NCI-H226 (cell line): ENCODE measurements around the gene SDR42E2.
"Not testable (repeated sequence)": the region's sequence is repeated elsewhere in the genome, so short reads cannot be mapped to it uniquely, and the experiment has no call there.

Source experiments
- DNase-seq: peaks from one replicate; pipeline ENCODE4 v3.0.0-alpha.2; 2015

The SDR42E2 gene

DNA sequence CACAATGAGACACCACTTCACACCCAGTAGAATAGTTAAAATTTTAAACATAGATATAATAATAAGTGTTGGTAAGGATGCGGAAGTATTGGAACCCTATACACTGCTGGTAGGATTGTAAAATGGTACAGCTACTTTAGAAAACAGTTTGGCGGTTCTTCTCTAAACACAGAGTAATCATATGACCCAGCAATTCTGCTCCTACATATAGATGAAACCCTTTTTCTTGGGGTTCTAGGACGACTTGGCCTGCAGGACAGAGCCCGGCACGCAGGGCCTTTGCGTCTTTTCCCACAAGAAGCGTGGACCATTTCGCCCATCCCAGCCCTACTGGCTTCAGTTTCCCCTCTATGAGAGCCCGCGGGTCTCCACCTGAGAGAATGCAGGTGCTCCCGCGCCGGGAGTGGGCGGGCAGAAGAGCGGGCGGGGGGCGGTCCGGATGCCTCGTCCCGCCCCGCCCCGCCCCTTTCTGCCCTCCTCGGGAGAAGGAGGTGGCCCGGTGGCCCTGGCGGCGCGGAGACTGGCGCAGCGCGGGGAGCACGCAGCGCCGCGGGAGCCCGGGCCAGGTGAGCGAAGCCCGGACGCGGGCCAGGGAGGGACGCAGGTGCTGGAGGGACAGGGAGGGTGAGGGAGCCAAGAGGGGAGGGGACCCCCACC lies at the start of gene SDR42E2:
TSS of gene SDR42E2 (plus strand) at position 508 of the 657 bp plus-strand sequence. CDS start 3,077 bp downstream, outside the sequence.
- no peak for DNase-seq

- no peak for DNase-seq
Measured at GRCh38 chr16:22116095-22116700, 46.1 kb upstream of the SDR42E2 start.

DNA sequence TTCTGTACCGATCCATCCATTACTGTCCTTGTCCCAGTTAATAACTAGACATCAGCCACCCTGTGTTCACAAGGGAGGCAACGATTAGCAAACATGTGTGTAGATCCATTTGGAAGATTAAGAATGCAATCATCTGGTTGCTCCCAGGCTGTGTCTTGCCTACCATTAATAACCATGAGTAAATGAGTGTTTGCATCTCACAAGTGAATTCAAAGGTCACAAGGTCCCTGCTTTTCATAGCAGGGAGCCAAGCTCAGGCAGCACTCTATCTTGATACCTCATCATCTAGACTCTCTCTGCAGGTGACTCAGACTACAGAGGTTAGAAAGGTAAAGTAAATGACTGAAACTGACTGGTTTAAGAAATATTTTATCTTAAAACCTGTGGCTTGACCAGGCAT lies 44.7 kb upstream of the SDR42E2 start:
- DNase-seq = peak; percentile 26

DNA sequence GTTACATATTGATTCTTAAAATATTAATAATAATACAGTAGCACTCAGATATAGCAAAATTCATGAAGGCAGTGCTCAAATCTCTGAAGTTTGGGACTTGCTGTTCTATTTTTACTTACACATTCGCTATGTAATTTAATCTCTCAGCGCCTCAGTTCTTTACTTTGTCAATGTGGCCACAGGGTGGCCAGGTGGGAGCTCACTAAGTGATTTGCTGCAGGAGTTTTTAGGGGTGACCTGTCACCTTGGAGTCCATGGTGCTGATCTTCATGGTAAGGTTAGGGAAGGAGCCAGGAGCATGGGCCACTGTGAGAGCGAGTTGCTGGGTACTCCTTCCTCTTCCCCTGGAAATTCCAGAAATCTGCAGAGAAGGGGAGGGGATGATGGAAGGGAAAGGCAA lies 41.9 kb upstream of the SDR42E2 start:
- DNase-seq = no peak

GRCh38 chr16:22122239-22122638 lies 40.1 kb upstream of the SDR42E2 start:
- DNase-seq = no peak

- no peak for DNase-seq
Measured at GRCh38 chr16:22123146-22123545, 39.2 kb upstream of the SDR42E2 start.

GRCh38 chr16:22123759-22124490 lies 38.4 kb upstream of the SDR42E2 start:
- no peak for DNase-seq

- DNase-seq = no peak
Measured at GRCh38 chr16:22124583-22125284, 37.6 kb upstream of the SDR42E2 start.

DNA sequence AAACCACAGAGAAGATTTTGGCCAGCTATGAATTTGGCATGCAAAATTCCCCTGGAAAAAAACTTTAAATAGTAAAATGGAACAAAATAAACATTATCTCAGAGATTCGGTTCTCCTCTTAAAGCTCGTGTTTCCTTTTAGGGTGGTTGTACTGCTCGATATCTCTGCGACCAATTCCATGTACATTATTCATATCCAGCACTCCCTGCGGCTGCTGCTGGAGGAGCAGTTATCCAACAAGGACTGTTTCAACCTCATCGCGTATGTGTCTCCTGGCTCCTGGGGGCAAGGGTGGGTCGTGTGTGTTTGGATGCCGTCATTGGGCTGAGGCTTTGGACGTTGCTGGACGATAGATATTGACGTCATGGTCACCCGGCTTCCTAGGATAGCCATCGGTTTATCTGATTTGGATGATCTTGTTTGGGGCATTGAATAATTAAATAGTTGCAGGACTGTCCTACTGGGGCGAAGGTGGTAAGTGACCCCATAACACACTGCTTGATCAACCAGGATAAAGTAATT lies 36.2 kb upstream of the SDR42E2 start:
- DNase-seq = no peak

DNA sequence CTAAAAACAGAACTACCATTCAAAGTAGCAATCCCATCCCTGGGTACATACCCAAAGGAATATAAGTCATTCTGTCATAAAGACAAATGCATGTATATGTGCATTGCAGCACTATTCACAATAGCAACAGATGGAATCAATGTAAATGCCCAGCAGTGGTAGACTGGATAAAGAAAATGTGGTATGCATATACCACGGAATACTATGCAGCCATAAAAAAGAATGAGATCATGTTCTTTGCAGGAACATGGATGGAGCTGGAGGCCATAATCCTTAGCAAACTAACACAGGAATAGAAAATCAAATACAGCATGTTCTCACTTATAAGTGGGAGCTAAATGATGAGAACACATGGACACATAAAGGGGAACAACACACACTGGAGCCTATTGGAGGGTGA lies 33.8 kb upstream of the SDR42E2 start:
- not testable (repeated sequence) for DNase-seq

DNA sequence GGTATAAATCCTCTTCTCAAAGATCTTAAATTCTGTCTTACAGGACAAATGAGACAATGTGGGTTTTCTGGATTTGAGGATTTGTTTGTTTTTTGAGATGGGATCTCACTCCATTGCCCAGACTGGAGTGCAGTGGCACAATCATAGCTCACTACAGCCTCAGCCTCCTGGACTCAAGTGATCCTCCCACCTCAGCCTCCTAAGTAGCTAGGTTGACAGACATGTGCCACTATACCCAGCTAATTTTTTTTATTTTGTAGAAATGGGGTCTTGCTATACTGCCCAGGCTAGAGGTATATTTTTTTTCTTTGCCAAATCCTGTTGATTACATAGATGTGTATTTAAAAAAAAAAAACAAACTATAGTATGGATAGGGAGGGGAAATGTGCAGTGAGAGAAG lies 31.8 kb upstream of the SDR42E2 start:
- no peak for DNase-seq

DNA sequence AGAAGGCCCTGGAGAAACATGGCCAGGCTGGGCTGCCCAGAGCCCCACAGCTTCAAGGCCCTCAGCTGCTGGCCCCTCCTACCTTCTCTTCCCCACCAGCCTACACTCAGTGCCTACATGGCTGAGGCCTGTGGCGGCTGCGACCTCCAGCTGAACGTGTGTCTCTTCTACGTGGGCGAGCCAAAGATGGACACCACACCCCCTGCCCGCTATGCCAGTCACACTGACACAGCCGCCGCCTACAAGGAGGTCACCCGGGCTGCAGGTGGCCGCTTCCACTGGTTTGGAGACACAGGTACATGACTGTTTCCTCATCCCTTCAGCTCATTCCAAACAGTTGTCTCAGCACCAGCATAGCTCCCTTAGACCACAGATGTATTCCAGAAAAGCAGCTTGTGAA lies 29.5 kb upstream of the SDR42E2 start:
- DNase-seq = no peak

DNA sequence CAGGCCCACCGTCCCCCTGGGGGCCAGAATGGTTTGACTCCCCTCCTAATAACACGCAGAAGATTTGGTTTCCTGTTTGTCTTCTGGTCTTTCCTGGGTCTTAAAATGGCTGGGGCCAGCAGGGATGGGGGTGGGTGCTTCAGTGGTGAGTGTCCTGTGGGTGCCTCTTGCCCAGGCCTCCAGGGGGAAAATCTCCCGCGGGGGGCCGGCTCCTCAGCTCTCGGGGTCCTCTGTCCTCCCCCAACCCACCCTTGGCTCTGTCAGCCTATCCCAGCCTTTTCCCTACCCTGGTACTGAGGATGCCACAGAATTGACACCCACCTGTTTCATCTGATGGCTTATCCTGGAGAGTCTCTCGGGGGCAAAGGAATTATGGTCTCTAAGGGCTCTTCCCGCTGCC lies 23.8 kb upstream of the SDR42E2 start:
- no peak for DNase-seq

DNA sequence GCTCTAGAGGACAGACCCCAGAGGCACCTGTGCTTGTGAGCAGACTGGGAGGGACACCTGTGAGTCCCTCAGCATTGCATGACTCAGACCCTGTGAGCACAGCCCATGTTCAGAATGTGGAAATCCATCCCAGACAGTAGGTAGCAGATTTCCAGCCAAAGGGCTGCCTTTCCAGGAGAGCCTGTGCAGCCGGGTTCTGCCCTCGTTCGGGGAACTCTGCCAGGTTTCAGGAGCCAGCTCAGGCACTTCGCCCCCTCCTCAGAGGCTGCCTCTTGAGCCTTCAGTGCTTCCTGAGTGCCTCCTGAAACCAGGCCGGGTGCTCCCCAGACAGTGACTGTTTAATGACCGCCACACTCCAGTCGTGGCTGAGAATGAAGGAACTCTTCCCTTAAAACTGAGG lies 23.3 kb upstream of the SDR42E2 start:
- DNase-seq = no peak

DNA sequence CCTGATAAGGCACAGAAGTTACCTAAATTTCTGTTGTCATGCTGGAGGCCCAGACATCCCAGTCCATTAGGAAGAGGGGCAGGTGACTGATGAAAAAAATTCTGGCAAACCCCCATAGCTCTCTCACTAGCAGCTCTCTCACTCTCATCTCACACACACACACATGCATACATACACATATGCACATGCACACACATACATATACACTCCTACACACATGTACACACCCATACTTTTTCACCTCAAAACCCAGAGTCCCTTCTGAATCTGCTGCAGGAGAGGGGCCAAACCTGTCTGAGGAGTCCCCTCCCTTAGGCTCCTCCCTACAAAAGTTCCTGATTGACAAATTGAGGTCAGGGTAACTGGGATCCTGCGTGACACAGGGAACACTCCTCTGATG lies 22.6 kb upstream of the SDR42E2 start:
- DNase-seq = no peak

- peak; percentile 16 for DNase-seq
Measured at GRCh38 chr16:22141767-22142166, 20.5 kb upstream of the SDR42E2 start.

GRCh38 chr16:22144520-22144919 lies 17.8 kb upstream of the SDR42E2 start:
- no peak for DNase-seq

DNA sequence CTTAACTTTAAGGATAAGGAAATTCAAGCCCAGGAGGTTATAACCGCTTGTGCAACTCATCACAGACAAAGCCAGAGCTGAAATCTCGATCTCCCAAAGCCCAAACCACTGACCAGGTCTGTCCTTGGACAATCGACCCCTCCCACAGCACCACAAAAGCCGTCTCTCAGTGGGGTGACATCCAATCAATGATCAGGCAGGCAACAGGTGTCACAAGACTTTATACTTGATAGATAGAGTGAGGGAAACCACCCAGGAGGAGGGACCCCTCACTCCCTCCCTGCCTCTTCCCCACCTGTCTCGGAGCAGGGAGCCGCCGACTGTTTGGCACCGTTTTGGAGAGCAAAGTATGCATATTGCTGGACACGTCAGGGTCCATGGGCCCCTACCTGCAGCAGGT lies 14.5 kb upstream of the SDR42E2 start:
- no peak for DNase-seq

DNA sequence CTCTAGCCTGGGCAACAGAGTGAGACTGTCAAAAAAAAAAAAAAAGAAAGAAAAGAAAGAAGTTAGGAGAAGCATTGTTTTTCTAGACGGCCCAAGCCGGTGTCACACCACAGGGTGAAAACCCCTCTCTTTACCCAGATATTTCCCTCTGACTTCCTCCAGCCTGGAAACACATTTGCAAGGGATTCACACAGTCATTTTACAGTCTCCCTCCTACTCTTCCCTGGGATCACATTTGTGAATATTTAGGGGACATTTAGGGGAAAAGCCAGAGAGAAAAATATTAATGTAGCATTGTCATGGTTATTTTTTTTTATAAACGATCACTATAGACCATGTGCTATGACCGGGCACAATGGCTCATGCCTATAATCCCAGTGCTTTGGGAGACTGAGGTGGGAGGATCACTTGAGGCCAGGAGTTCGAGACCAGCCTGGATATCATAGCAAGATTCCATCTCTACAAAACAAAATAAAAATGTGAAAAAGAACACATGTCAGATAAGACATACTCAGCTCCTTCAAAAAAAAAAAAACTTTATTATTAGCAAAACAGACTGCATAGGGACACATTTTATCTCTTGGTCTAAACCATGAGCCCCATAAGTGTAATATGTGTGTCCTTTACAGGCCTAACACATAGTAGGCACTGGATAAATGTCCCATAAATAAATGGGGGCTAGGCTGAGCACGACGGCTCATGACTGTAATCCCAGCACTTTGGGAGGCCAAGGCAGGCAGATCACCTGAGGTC lies 10.9 kb upstream of the SDR42E2 start:
- no peak for DNase-seq

- no peak for DNase-seq
Measured at GRCh38 chr16:22152316-22152715, 10.0 kb upstream of the SDR42E2 start.

GRCh38 chr16:22153078-22153477 lies 9.2 kb upstream of the SDR42E2 start:
- not testable (repeated sequence) for DNase-seq

DNA sequence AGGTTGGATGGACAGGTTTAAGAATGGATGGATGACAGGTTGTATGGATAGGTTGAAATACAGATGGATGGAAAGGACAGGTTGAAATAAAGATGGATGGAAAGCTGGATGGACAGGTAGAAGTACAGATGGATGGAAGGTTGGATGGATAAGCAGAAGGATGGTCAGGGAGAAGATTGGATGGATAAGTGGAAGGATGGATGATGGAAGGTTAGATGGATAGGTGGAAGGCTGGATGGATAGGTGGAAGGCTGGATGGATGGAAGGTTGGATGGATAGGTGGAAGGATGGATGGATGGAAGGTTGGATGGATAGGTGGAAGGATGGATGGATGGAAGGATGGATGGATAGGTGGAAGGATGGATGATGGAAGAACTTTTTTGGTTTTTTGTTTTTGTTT lies 905 bp upstream of the SDR42E2 start:
- DNase-seq = no peak

DNA sequence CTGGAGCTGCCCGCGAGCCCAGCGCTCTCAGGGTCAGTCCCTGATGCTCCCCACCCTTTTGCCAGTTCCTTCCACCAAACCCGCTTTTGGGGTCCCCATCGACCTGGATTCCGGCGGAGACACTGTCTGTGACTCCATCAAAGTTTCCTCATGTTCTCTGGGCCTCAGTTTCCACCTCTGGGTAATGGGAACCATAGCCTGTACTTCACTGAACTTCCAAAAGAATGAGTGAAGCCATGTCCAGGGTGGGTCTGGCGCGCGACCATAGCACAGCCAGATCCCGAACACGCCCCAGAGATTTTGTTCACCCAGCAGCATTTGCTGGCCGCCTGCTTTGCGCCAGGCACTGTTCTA lies 327 bp downstream of the SDR42E2 start:
- DNase-seq = no peak
